Neural crest cell (in vitro differentiated cells): ENCODE results near the gene PPM1N. TPM values are rescaled to one million over a fixed set of nuclear protein-coding genes. Genes with fewer than 3 reads are reported as not detected.

Experiments used
- DNase-seq: peaks from one replicate; pipeline ENCODE4 v3.0.0; 2021; ENCODE audit warnings: low read depth, mixed read lengths, low spot score
- H3K27ac Mint-ChIP-seq: one replicate; pipeline ENCODE4 v1.8.0; 2021; ENCODE audit warnings: mild to moderate bottlenecking, mixed read lengths; ENCODE audit not compliant: unreplicated experiment
- H3K27me3 Mint-ChIP-seq: 2 replicates; pipeline ENCODE4 v1.8.0; 2021; ENCODE audit warnings: low read depth, mild to moderate bottlenecking, mixed read lengths
- H3K36me3 Mint-ChIP-seq: 2 replicates; pipeline ENCODE4 v1.8.0; 2021; ENCODE audit warnings: low read depth, mild to moderate bottlenecking, mixed read lengths
- H3K4me1 Mint-ChIP-seq: 2 replicates; pipeline ENCODE4 v1.8.0; 2021; ENCODE audit warnings: mixed read lengths
- H3K4me3 Mint-ChIP-seq: one replicate; pipeline ENCODE4 v1.8.0; 2021; ENCODE audit warnings: mild to moderate bottlenecking, mixed read lengths
- H3K9me3 Mint-ChIP-seq: 2 replicates; pipeline ENCODE4 v1.8.0; 2021; ENCODE audit warnings: mixed read lengths
- total RNA-seq: library from RNA; stranded (reverse); gene quantifications from 2 replicates; pipeline ENCODE4 v1.2.1, GENCODE V29; 2021
- TF ChIP-seq, protein P1 (sequence below): fragments of 200-600 bp; sonication (generic); conservative IDR thresholded peaks from 2 replicates; pipeline ENCODE4 v1.5.0; 2021; ENCODE audit warnings: antibody characterized with exemption, mild to moderate bottlenecking

Gene PPM1N
- total RNA-seq, 1 donor from 2014 or later = not detected

DNA sequence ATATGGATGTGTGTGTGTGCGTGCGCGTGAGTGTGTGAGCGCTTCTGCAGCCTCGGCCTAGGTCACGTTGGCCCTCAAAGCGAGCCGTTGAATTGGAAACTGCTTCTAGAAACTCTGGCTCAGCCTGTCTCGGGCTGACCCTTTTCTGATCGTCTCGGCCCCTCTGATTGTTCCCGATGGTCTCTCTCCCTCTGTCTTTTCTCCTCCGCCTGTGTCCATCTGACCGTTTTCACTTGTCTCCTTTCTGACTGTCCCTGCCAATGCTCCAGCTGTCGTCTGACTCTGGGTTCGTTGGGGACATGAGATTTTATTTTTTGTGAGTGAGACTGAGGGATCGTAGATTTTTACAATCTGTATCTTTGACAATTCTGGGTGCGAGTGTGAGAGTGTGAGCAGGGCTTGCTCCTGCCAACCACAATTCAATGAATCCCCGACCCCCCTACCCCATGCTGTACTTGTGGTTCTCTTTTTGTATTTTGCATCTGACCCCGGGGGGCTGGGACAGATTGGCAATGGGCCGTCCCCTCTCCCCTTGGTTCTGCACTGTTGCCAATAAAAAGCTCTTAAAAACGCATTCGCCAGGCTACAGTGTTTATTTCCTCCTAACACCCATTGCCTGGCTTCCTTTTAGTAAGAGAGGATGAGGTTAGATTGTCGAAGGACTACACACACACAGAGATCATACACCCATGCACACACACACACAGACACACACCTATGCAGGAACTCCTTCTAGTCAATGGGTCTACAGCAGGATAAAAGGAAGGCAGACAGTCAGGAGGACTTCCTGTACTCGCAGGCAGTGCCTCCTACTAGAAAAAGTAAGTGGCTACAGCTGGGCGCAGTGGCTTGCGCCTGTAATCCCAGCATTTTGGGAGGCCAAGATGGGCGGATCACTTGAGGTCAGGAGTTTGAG is 23.4 kb upstream of the PPM1N start:
- Mint-ChIP-seq H3K4me1 (peaks cover 20% of the 10 kb centered on the region), H3K36me3 (no peaks in the 10 kb centered on the region), H3K4me3 (peak overlapping the region; percentile 65), H3K9me3 (no peaks in the 10 kb centered on the region), H3K27ac (no peak overlapping the region), H3K27me3 (peaks cover 64% of the 10 kb centered on the region)
- TF ChIP-seq, protein P1, sequence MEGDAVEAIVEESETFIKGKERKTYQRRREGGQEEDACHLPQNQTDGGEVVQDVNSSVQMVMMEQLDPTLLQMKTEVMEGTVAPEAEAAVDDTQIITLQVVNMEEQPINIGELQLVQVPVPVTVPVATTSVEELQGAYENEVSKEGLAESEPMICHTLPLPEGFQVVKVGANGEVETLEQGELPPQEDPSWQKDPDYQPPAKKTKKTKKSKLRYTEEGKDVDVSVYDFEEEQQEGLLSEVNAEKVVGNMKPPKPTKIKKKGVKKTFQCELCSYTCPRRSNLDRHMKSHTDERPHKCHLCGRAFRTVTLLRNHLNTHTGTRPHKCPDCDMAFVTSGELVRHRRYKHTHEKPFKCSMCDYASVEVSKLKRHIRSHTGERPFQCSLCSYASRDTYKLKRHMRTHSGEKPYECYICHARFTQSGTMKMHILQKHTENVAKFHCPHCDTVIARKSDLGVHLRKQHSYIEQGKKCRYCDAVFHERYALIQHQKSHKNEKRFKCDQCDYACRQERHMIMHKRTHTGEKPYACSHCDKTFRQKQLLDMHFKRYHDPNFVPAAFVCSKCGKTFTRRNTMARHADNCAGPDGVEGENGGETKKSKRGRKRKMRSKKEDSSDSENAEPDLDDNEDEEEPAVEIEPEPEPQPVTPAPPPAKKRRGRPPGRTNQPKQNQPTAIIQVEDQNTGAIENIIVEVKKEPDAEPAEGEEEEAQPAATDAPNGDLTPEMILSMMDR = no peak
- no peak for DNase-seq

DNA sequence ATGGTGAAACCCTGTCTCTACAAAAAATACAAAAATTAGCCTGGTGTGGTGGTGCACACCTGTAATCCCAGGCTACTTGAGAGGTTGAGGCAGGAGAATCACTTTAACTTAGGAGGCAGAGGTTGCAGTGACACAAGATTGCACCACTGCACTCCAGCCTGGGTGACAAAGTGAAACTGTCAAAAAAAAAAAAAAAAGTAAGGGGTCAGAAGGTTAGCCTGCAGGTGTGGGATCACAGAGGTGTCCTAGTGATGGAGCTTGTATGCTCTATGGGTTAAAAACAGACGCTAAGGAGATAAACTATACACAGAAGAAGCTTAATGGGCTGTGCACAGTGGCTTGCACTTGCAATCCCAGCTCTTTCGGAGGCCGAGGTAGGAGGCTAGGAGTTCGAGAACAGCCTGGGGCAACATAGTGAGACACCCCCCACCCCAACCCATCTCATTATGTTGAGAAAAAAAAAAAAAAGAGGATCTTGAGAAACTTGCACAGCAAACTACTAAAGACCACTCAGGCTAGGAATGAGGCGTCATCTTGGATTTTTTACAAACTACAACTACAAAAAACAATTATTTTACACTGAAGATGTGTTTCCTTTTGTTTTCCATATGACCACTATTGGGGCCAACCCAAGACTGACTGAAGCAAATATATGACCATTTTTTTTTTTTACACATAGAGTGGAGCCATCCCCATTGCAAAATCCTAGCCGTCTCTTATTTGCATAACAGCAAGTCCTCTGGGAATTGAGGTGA is 22.5 kb upstream of the PPM1N start:
- H3K27ac Mint-ChIP-seq = no peak overlapping the region
- peaks cover 18% of the 10 kb centered on the region for H3K4me1 Mint-ChIP-seq
- peak overlapping the region; percentile 9 for H3K4me3 Mint-ChIP-seq
- H3K9me3 Mint-ChIP-seq = no peaks in the 10 kb centered on the region
- peaks cover 64% of the 10 kb centered on the region for H3K27me3 Mint-ChIP-seq
- DNase-seq = no peak
- TF ChIP-seq, protein P1 = no peak
- no peaks in the 10 kb centered on the region for H3K36me3 Mint-ChIP-seq

DNA sequence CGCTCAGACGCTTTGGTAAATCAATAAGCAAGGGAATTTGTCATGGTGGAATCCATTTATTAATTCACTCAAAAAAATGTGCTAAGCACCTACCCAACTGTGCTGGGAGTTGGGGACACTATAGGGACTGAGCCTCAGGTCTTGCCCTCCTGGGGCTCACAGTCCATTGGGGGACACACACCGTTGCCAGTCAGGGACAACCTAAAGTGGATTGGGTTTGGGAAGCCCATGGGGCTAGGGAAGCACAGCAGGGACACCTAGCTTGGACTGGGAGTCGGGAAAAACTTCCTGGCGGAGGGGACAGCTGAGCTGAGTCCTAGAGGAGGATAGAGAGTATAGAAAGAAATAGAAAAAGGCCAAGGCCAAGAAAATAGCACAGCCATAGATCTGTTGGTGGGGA is 21.9 kb upstream of the PPM1N start:
- Mint-ChIP-seq H3K4me3 (peak overlapping the region; percentile 79), H3K9me3 (no peaks in the 10 kb centered on the region), H3K36me3 (no peaks in the 10 kb centered on the region), H3K27ac (no peak overlapping the region), H3K4me1 (peaks cover 18% of the 10 kb centered on the region), H3K27me3 (peaks cover 64% of the 10 kb centered on the region)
- DNase-seq = no peak
- TF ChIP-seq, protein P1 = no peak

DNA sequence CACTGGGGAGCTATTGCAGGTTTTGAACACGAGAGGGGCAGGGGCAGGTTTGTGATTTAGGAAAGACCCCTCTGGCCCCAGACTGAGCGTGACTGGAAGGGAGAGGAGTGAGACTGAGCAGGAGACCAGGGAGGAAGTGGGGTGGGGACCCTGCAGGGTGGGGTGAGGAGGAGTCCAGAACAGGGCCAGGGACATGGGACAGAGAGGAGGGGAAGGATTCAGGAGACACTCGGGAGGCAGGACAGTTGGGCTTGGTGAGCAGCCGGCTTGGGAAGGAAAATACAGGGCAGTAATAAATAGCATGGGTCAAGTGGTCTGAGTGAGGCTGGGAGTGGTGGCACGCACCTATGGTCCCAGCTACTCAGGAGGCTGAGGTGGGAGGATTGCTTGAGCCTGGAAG is 21.1 kb upstream of the PPM1N start:
- H3K36me3 Mint-ChIP-seq = no peaks in the 10 kb centered on the region
- H3K4me1 Mint-ChIP-seq = peaks cover 18% of the 10 kb centered on the region
- TF ChIP-seq, protein P1 = no peak
- H3K9me3 Mint-ChIP-seq = no peaks in the 10 kb centered on the region
- H3K4me3 Mint-ChIP-seq = no peak overlapping the region
- peaks cover 57% of the 10 kb centered on the region for H3K27me3 Mint-ChIP-seq
- no peak for DNase-seq
- no peak overlapping the region for H3K27ac Mint-ChIP-seq

DNA sequence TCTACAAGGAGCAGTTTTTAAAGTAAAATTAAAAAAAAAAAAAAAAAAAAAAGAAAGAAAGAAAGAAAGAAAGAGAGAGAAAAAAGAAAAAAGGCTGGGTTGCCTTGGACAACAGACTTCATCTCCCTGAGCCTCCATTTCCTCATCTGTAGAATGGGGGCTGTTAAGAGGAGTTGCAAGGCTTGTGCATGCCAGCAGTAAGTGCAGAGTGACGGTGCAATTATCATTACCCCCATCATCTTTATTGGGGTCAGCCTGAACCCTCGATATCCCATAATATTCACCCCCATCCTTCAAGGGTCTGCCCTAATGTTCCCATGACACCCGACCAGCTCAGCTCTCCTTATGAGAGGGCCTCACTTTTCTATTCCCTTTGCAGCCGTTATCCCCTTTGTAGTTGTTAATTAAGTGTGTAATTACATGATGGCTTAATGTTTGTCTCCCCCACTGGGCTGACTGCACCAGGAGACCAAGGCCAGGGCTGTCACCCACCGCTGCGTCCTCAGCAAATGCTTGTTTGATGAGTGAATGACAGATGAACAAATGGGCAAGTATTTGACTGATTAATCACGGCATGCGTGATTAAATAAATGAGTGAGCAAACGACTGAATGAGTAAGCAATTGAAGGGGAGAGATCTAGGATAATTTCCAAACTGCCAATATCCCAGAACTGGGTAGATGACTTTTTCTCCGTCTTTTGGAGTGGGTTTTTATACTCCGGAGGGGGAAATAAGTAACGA is 20.4 kb upstream of the PPM1N start:
- peaks cover 14% of the 10 kb centered on the region for H3K4me1 Mint-ChIP-seq
- TF ChIP-seq, protein P1 = no peak
- H3K27me3 Mint-ChIP-seq = peaks cover 50% of the 10 kb centered on the region
- no peak for DNase-seq
- H3K4me3 Mint-ChIP-seq = peak overlapping the region; percentile 91
- no peak overlapping the region for H3K27ac Mint-ChIP-seq
- no peaks in the 10 kb centered on the region for H3K36me3 Mint-ChIP-seq
- no peaks in the 10 kb centered on the region for H3K9me3 Mint-ChIP-seq
